ENCODE measurements around the gene PRDM16. TPM values are rescaled to one million over a fixed set of nuclear protein-coding genes. Genes with fewer than 3 reads are reported as not detected.

PRDM16 gene
- total and polyA plus RNA-seq, 7 donors: 0.04 to 1.2 (median 0.31) TPM

GRCh38 chr1:3092530-3092929, 23.5 kb downstream of the PRDM16 start:
- H3K4me3 ChIP-seq: no peak overlapping the region
- DNase-seq: no peak
- TF ChIP-seq, protein P1, sequence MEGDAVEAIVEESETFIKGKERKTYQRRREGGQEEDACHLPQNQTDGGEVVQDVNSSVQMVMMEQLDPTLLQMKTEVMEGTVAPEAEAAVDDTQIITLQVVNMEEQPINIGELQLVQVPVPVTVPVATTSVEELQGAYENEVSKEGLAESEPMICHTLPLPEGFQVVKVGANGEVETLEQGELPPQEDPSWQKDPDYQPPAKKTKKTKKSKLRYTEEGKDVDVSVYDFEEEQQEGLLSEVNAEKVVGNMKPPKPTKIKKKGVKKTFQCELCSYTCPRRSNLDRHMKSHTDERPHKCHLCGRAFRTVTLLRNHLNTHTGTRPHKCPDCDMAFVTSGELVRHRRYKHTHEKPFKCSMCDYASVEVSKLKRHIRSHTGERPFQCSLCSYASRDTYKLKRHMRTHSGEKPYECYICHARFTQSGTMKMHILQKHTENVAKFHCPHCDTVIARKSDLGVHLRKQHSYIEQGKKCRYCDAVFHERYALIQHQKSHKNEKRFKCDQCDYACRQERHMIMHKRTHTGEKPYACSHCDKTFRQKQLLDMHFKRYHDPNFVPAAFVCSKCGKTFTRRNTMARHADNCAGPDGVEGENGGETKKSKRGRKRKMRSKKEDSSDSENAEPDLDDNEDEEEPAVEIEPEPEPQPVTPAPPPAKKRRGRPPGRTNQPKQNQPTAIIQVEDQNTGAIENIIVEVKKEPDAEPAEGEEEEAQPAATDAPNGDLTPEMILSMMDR (IDR thresholded peaks at IDR 0.05): no peak
- H3K27ac ChIP-seq: no peak overlapping the region
- ATAC-seq: no peak
- intact Hi-C loops (cut with DNase I): no loop called here
- WGBS, 3 donors: 87 to 94% (median 88%) methylated on average over 7 of the region's 7 CpGs
- peaks cover 0 to 7% (median 0%) of the 10 kb centered on the region in 3 donors for H3K27me3 ChIP-seq (ENCODE audit: insufficient read depth in 3 of 3, low read length in 2 of 3)
- no peaks in the 10 kb centered on the region for H3K36me3 ChIP-seq (ENCODE audit: insufficient read depth in 1 of 2, low read depth in 1 of 2)
- H3K9me3 ChIP-seq: no peaks in the 10 kb centered on the region
- H3K4me1 ChIP-seq: no peaks in the 10 kb centered on the region

- H3K9me3 ChIP-seq: no peaks in the 10 kb centered on the region
- no peak overlapping the region for H3K4me3 ChIP-seq
- no peaks in the 10 kb centered on the region for H3K36me3 ChIP-seq (ENCODE audit: insufficient read depth in 1 of 2, low read depth in 1 of 2)
- TF ChIP-seq, protein P1 (IDR thresholded peaks at IDR 0.05): no peak
- no peaks in the 10 kb centered on the region for H3K4me1 ChIP-seq
- 33 to 48% (median 40%) methylated on average over 23 to 27 of the region's 27 CpGs for WGBS, 3 donors
- DNase-seq (no peak), ATAC-seq (peak; percentile 40 to 68 (median 48))
- intact Hi-C loops (cut with DNase I): no loop called here
- H3K27me3 ChIP-seq (ENCODE audit: insufficient read depth in 3 of 3, low read length in 2 of 3): peaks cover 0 to 7% (median 0%) of the 10 kb centered on the region in 3 donors
- H3K27ac ChIP-seq: no peak overlapping the region
Measured at GRCh38 chr1:3093898-3094626, 25.1 kb downstream of the PRDM16 start.

DNA sequence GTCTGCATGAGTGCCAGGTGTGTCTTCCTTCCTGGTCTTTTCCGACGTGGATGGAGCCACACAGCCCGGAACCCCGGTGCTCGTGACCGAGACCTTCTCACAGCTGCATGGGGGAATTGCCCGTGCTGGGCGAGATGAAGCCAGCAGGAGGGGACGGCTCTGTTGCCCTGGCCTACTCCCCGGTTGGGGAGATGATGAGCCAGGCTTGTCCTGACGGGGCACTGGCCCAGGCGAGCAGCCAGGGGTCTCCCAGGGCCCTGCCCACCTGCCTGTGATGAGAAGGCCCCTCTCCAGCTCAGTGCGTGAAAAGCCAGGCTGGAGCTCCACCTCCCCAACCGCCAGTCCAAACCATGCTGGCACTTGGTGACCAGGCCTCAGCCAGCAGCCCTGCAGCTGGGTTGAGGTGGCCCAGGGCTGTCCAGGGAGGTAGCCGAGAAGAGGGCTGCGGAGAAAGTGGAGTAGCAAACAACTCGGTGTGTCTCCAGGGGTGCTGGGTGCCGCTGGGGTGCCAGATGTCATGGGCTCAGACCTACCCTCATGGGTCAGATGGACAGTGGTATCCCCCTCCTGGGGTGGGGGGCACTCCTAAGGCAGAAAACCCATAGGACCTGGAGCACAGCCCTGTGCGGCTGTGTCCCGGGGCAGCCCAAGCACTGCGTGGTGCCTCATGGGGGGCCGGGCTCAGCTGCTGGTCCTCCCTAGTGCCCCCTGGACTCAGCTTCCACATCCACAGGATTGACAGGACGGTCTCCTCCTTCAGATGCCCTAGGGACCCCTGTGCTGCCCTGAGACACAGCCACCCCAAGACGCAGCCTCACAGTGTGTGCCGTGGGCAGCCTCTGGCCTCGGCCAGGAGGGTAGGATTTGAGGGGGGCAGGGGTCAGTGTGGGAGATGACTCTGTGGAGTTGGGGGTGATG, 26.1 kb downstream of the PRDM16 start:
- DNase-seq (no peak), ATAC-seq (no peak)
- Histone ChIP-seq H3K36me3 (ENCODE audit: insufficient read depth in 1 of 2, low read depth in 1 of 2) (no peaks in the 10 kb centered on the region), H3K27ac (no peak overlapping the region), H3K27me3 (ENCODE audit: insufficient read depth in 3 of 3, low read length in 2 of 3) (peaks cover 0 to 11% (median 0%) of the 10 kb centered on the region in 3 donors), H3K4me1 (no peaks in the 10 kb centered on the region), H3K4me3 (no peak overlapping the region), H3K9me3 (no peaks in the 10 kb centered on the region)
- WGBS, 3 donors: 67 to 77% (median 70%) methylated on average over 25 to 26 of the region's 26 CpGs
- intact Hi-C loops (cut with DNase I): no loop called here
- TF ChIP-seq, protein P1 (IDR thresholded peaks at IDR 0.05): no peak

DNA sequence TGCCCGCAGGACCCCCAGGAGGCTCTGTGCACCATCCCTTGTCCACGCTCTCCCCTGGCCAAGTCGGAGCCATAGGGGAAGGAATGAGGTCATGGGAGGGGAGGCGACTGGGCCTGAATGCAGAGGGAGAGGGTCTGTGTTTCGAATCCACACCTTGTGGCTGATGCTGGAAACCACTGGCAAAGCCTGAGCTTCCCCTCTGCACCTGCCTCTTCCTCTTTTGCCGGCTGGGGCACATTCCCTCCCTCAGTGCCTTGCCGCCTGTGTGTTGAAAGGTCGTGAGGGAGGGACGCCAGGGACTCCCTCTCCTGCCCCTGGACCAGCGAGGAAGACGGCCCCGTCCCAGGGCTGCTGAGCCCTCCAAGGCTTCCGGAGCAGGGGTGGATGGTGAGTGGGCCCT, 27.3 kb downstream of the PRDM16 start:
- intact Hi-C loops (cut with DNase I): no loop called here
- no peaks in the 10 kb centered on the region for H3K9me3 ChIP-seq
- H3K4me1 ChIP-seq: no peaks in the 10 kb centered on the region
- H3K27me3 ChIP-seq (ENCODE audit: insufficient read depth in 3 of 3, low read length in 2 of 3): peaks cover 0 to 12% (median 0%) of the 10 kb centered on the region in 3 donors
- no peak for DNase-seq
- no peaks in the 10 kb centered on the region for H3K36me3 ChIP-seq (ENCODE audit: insufficient read depth in 1 of 2, low read depth in 1 of 2)
- no peak overlapping the region for H3K4me3 ChIP-seq
- no peak overlapping the region for H3K27ac ChIP-seq
- ATAC-seq: no peak
- WGBS, 3 donors: 81 to 87% (median 84%) methylated on average over 12 to 13 of the region's 13 CpGs
- TF ChIP-seq, protein P1 (IDR thresholded peaks at IDR 0.05): no peak
